ENCODE measurements around the gene AMER3. TPM values are rescaled to one million over a fixed set of nuclear protein-coding genes. Genes with fewer than 3 reads are reported as not detected.

Gene AMER3
- total and polyA plus RNA-seq, 2 experiments from 2014 or later, result 0.05 to 1.00 TPM

GRCh38 chr2:130766711-130767407, 11.5 kb downstream of the AMER3 start:
- no peak for DNase-seq (ENCODE audit: low spot score)
- 86% methylated on average over 12 of the region's 12 CpGs for WGBS (ENCODE audit: low lambda C conversion rate, missing lambda C conversion rate)
- Histone ChIP-seq H3K9me2 (replicated peaks; ENCODE audit: insufficient read depth) (no peaks in the 10 kb centered on the region), H3K9me3 (ENCODE audit: low read depth) (no peaks in the 10 kb centered on the region), H3K36me3 (replicated peaks; ENCODE audit: insufficient read depth, low read depth) (no peaks in the 10 kb centered on the region), H2AFZ (no peak overlapping the region), H4K20me1 (ENCODE audit: insufficient read depth, poor library complexity, severe bottlenecking) (no peaks in the 10 kb centered on the region), H3K4me2 (no peak overlapping the region), H3K79me2 (no peaks in the 10 kb centered on the region), H3K4me3 (no peak overlapping the region), H3K4me1 (ENCODE audit: insufficient read depth) (no peaks in the 10 kb centered on the region), H3K27ac (no peak overlapping the region), H3K27me3 (no peaks in the 10 kb centered on the region)
- TF ChIP-seq EZH2phosphoT487 (IDR thresholded peaks at IDR 0.05; ENCODE audit: low read depth, severe bottlenecking, unreplicated experiment) (no peak), EZH2 (IDR thresholded peaks at IDR 0.05; ENCODE audit: borderline replicate concordance) (no peak), CTCF (IDR thresholded peaks at IDR 0.05; ENCODE audit: poor library complexity) (no peak)

- no peaks in the 10 kb centered on the region for H3K36me3 ChIP-seq (replicated peaks; ENCODE audit: insufficient read depth, low read depth)
- no peak overlapping the region for H2AFZ ChIP-seq
- no peak overlapping the region for H3K27ac ChIP-seq
- TF ChIP-seq CTCF (IDR thresholded peaks at IDR 0.05; ENCODE audit: poor library complexity) (no peak), EZH2 (IDR thresholded peaks at IDR 0.05; ENCODE audit: borderline replicate concordance) (no peak), EZH2phosphoT487 (IDR thresholded peaks at IDR 0.05; ENCODE audit: low read depth, severe bottlenecking, unreplicated experiment) (no peak)
- no peaks in the 10 kb centered on the region for H3K27me3 ChIP-seq
- H3K4me2 ChIP-seq, result no peak overlapping the region
- H3K4me1 ChIP-seq (ENCODE audit: insufficient read depth), result no peaks in the 10 kb centered on the region
- H3K4me3 ChIP-seq, result no peak overlapping the region
- no peaks in the 10 kb centered on the region for H3K9me3 ChIP-seq (ENCODE audit: low read depth)
- WGBS (ENCODE audit: low lambda C conversion rate, missing lambda C conversion rate), result 82% methylated on average over 7 of the region's 7 CpGs
- no peaks in the 10 kb centered on the region for H3K9me2 ChIP-seq (replicated peaks; ENCODE audit: insufficient read depth)
- no peaks in the 10 kb centered on the region for H3K79me2 ChIP-seq
- no peaks in the 10 kb centered on the region for H4K20me1 ChIP-seq (ENCODE audit: insufficient read depth, poor library complexity, severe bottlenecking)
- DNase-seq (ENCODE audit: low spot score), result no peak
Measured at GRCh38 chr2:130767408-130767775, 12.1 kb downstream of the AMER3 start.

- H3K27me3 ChIP-seq, result no peaks in the 10 kb centered on the region
- TF ChIP-seq CTCF (IDR thresholded peaks at IDR 0.05; ENCODE audit: poor library complexity) (no peak), EZH2 (IDR thresholded peaks at IDR 0.05; ENCODE audit: borderline replicate concordance) (no peak)
Measured at GRCh38 chr2:130768191-130768855, 13.0 kb downstream of the AMER3 start.

More at GRCh38 chr2:130768191-130768855, 13.0 kb downstream of the AMER3 start:
- Histone ChIP-seq H3K4me2 (no peak overlapping the region), H4K20me1 (ENCODE audit: insufficient read depth, poor library complexity, severe bottlenecking) (no peaks in the 10 kb centered on the region), H3K36me3 (replicated peaks; ENCODE audit: insufficient read depth, low read depth) (no peaks in the 10 kb centered on the region), H3K9me2 (replicated peaks; ENCODE audit: insufficient read depth) (no peaks in the 10 kb centered on the region), H3K4me3 (no peak overlapping the region), H2AFZ (no peak overlapping the region), H3K27ac (no peak overlapping the region), H3K4me1 (ENCODE audit: insufficient read depth) (no peaks in the 10 kb centered on the region), H3K79me2 (no peaks in the 10 kb centered on the region), H3K9me3 (ENCODE audit: low read depth) (no peaks in the 10 kb centered on the region)
- DNase-seq (ENCODE audit: low spot score), result no peak
- WGBS (ENCODE audit: low lambda C conversion rate, missing lambda C conversion rate), result 90% methylated on average over 17 of the region's 17 CpGs

Data from hepatocyte (in vitro differentiated cells).